Breast epithelium (tissue), 3 donors: ENCODE measurements around the gene TM4SF4.

Experiments
- CTCF ChIP-seq, 3 donors: fragments of 450-650 bp; IDR thresholded peaks; one replicate each; pipeline ENCODE4 v1.5.1; 2016 to 2017; ENCODE audit warnings: antibody characterized with exemption in 3 of 3, mild to moderate bottlenecking in 3 of 3, moderate library complexity in 3 of 3
- POLR2A ChIP-seq: fragments of 450-650 bp; IDR thresholded peaks from one replicate; pipeline ENCODE4 v1.6.1; 2016; ENCODE audit warnings: antibody characterized with exemption, mild to moderate bottlenecking, moderate library complexity

GRCh38 chr3:149443545-149443912, 31.0 kb upstream of the TM4SF4 start:
- TF ChIP-seq CTCF (IDR thresholded peaks at IDR 0.05) (no peak), POLR2A (no peak)
